GM12875 (cell line): ENCODE results near the gene NRP1.

Experiments
- H3K4me3 ChIP-seq: one replicate; pipeline ENCODE4 v1.5.1; 2011; ENCODE audit warnings: low read depth, low read length, control low read depth
- CTCF ChIP-seq: IDR thresholded peaks from 2 replicates; pipeline ENCODE4 v1.5.1; 2011; ENCODE audit warnings: low read depth, mild to moderate bottlenecking, control low read depth, inconsistent platforms, low read length, moderate library complexity, borderline replicate concordance; ENCODE audit not compliant: insufficient read depth

The NRP1 gene

GRCh38 chr10:33276282-33276923, 58.1 kb downstream of the NRP1 start:
- no peak overlapping the region for H3K4me3 ChIP-seq
- no peak for TF ChIP-seq CTCF

GRCh38 chr10:33274096-33274785, 60.2 kb downstream of the NRP1 start:
- TF ChIP-seq CTCF: no peak
- H3K4me3 ChIP-seq: no peak overlapping the region

GRCh38 chr10:33273295-33274002, 61.0 kb downstream of the NRP1 start:
- no peak overlapping the region for H3K4me3 ChIP-seq
- no peak for TF ChIP-seq CTCF

- no peak overlapping the region for H3K4me3 ChIP-seq
- TF ChIP-seq CTCF: no peak
Measured at GRCh38 chr10:33272635-33273034, 61.8 kb downstream of the NRP1 start.

- TF ChIP-seq CTCF: no peak
Measured at GRCh38 chr10:33271969-33272583, 62.4 kb downstream of the NRP1 start.

GRCh38 chr10:33270971-33271370, 63.5 kb downstream of the NRP1 start:
- TF ChIP-seq CTCF: no peak
- no peak overlapping the region for H3K4me3 ChIP-seq

More at GRCh38 chr10:33271969-33272583, 62.4 kb downstream of the NRP1 start:
- no peak overlapping the region for H3K4me3 ChIP-seq
